Measurements from ENCODE around the gene CASKIN1.

The CASKIN1 gene

DNA sequence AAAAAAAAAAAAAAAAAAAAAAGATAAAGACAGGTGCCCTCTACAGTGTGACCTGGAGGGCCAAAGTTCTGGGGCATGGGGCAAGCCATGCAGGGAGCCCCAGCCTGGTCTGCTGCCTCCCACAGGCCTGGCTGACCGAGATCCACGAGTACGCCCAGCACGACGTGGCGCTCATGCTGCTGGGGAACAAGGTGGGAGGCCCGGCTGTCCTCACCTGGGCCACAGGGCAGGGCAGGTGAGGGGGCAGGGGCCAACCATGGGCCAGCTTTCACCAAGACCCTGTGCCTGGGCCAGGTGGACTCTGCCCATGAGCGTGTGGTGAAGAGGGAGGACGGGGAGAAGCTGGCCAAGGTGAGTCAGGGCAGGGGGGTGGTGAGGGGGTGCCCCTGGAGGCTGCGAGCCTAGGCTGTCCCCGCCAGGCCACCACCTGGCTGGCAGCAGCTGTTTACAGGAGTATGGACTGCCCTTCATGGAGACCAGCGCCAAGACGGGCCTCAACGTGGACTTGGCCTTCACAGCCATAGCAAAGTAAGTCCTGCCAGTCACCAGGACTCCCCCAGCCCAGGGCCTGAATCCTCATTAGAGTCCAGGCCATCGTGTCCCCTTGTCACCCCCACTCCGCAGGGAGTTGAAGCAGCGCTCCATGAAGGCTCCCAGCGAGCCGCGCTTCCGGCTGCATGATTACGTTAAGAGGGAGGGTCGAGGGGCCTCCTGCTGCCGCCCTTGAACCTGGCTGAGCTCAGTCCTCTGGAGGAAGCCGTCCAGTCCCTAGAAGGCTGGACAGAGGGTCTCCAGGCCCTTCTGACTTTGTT, 43.5 kb downstream of the CASKIN1 start:
- no peak for TF ChIP-seq GATA1 (IDR thresholded peaks at IDR 0.05; ENCODE audit: low read depth, low read length)
- TF ChIP-seq POLR2A (IDR thresholded peaks at IDR 0.05; ENCODE audit: low read length) = no peak
- DNase-seq = peak in 1 of 2 experiments; percentile 58

DNA sequence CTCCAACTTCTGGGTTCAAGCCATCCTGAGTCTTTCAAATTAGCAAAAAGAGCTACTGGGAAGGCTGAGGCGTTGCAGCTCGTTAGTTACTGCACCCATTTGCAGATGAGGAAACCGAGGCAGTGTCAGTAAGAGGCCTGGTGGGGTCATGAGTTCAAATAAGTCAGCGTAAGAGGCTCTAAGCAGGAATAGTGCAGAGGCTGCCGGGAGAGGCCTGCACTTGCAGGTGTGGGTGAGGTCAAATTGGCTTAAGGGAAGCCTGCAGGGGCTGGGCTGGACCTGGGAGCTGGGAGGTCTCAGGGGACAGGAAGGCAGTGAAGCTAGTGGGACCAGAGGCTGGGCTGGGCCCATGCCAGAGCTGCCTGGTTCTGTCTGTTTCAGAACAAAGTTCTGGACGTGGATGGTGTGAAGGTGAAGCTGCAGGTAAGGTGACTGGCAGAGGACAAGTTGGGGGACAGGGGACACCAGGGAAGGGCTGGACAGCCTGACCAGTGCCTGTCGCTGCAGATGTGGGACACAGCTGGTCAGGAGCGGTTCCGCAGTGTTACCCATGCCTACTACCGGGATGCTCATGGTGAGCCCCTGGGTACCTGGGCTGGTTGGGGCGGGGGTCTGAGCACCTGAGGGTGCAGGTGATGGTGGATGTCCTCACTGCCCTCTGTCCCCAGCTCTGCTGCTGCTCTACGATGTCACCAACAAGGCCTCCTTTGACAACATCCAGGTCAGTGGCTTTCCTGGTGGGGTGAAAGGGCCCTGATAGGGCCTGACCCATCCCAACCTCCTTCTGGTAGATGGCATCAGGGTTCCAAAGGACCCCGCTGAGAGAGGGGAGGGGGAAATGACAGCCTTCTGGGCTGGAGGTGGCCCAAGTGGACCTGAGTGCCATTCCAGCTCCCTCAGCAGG, 45.0 kb downstream of the CASKIN1 start:
- peak; percentile 36 for TF ChIP-seq POLR2A (IDR thresholded peaks at IDR 0.05; ENCODE audit: low read length)
- TF ChIP-seq GATA1 (IDR thresholded peaks at IDR 0.05; ENCODE audit: low read depth, low read length) = no peak
- no peak for DNase-seq

- TF ChIP-seq GATA1 (IDR thresholded peaks at IDR 0.05; ENCODE audit: low read depth, low read length) = no peak
- no peak for TF ChIP-seq POLR2A (IDR thresholded peaks at IDR 0.05; ENCODE audit: low read length)
- peak in 1 of 2 experiments; percentile 40 for DNase-seq
Observed at GRCh38 chr16:2150418-2151187, 45.8 kb downstream of the CASKIN1 start.

DNA sequence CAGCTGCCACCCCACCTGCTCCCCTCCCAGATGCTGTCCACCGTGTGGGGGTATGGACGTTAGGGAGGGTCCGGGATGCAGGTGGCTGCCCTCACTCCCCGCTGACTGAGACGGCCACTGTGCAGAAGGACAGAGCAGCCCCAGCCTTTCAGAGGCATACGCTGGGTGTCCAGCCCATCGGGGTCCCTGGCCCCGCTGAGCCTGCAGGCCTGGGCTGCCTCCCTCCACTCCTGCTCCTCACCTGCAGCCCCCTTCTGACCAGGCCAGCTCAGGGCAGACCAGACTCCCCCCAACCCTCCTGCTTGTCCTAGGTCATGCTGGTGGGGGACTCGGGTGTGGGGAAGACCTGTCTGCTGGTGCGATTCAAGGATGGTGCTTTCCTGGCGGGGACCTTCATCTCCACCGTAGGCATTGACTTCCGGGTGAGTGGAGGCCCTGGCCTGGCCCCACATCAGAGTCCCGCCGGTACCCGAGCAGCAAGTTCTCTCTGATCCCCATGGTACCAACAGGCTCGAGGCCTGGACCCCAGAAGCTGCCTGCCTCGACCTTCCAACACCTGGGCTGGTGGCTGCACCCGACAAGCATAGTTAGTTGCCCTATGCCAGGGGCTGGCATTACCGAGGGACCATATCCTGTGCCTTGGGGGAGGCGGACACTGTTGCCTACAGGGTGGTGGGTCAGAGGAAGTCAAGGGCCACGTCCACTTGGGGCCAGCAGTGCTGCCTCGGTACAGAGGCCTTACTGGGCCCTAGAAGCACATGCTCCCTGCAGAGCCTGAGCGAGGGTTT, 46.6 kb downstream of the CASKIN1 start:
- TF ChIP-seq POLR2A (IDR thresholded peaks at IDR 0.05; ENCODE audit: low read length) = peak; percentile 19
- TF ChIP-seq GATA1 (IDR thresholded peaks at IDR 0.05; ENCODE audit: low read depth, low read length) = no peak
- DNase-seq = no peak

DNA sequence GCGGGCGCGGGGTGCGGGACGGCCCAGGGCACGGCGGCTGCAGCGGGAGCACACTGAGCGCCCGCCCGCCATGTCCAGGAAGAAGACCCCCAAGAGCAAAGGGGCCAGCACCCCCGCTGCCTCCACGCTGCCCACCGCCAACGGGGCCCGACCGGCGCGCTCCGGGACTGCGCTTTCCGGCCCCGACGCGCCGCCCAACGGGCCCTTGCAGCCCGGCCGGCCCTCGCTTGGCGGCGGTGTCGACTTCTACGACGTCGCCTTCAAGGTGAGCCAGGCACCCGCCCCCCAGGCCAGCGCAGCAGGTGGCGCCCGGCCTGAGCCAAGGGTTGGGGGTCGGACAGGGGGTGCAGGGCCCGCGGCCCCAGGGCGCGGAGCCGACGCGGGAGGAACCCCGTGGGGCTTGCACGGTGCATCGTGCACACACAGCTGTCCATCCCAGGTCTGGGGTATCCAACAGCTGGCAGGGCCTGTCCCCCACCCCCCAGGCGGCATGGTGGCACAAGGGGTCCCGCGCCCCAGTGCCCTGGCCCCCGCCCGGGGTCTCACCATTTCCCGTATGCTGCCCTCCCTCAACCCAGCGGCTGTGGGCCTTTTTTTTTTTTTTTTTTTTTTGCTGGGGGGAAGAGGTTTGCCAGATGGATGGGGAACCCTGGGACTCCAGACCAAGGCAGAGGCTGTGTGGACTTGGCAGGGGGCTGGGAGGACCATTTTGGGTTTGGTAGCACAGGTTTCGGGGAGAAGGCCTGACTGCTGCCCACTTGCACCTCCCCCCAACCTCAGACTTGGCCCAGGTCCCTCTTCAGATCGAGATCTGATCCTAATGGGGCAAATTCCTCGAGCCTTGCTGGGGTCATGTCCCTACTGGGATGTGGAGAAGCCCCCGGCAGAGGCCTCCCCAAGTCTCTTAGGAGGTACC, 47.4 kb downstream of the CASKIN1 start:
- TF ChIP-seq GATA1 (IDR thresholded peaks at IDR 0.05; ENCODE audit: low read depth, low read length) (no peak), POLR2A (IDR thresholded peaks at IDR 0.05; ENCODE audit: low read length) (no peak)
- DNase-seq = peak in 1 of 2 experiments; percentile 38

DNA sequence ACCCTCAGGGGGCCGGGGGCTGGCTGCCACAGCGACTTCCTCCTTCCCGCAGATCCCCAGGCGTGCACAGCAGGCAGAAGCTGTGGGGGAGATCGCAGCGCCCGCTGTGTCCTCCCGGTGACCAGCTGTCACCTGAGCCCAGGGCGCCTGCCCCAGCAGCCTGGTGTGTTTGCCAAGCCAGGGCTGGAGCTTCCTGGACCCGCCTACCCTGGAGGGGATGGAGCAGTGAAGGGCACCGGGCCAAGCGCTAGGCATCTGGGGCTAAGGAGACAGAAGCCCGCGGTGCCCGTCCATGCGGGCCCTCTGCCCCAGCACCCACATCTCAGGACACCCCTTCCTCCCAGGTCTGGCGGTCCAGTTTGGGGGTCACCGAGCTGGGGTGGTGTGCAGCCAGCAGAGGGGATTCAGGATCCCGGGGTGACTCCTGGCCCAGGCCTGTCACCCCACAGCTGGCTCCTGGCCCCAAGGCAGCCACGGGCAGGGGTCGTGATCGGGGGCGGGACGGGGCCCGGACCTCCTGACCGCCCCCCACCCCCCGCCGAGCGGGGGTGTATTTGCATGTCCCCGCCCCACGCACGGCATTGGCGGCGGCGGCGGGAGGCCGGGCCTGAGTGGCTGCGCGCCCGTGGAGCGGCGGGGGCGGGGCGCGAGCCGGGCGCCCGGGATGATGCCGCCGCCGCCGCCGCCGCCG, 48.3 kb downstream of the CASKIN1 start, which contains the start of gene RAB26:
TSS of gene RAB26 (plus strand) at position 645 of the 691 bp plus-strand sequence. CDS start 159 bp downstream, outside the sequence.
- DNase-seq = peak; percentile 42 to 56
- TF ChIP-seq GATA1 (IDR thresholded peaks at IDR 0.05; ENCODE audit: low read depth, low read length) (no peak), POLR2A (IDR thresholded peaks at IDR 0.05; ENCODE audit: low read length) (no peak)

DNA sequence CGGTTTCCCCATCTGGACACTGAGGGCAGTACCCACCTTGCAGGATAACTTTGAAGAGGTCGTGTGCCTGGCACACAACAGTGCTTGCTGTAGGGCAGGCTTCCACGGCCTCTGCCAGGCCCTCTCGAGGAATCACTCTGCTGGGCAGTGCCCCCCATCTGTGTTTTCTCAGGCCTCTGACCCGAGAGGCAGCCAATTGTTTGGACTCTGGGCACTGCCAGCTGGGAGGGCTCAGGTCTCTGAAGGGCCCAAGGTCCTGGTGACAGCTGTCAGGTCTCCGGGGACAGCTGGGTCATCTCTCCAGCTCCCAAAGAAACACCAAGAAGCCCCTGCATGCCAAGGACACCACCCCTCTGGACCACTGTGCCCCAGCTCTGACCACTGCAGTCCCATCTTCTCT, 49.0 kb downstream of the CASKIN1 start:
- DNase-seq = no peak
- TF ChIP-seq GATA1 (IDR thresholded peaks at IDR 0.05; ENCODE audit: low read depth, low read length) = no peak
- TF ChIP-seq POLR2A (IDR thresholded peaks at IDR 0.05; ENCODE audit: low read length) = no peak

- no peak for DNase-seq
Observed at GRCh38 chr16:2145843-2146242, 50.6 kb downstream of the CASKIN1 start.

DNA sequence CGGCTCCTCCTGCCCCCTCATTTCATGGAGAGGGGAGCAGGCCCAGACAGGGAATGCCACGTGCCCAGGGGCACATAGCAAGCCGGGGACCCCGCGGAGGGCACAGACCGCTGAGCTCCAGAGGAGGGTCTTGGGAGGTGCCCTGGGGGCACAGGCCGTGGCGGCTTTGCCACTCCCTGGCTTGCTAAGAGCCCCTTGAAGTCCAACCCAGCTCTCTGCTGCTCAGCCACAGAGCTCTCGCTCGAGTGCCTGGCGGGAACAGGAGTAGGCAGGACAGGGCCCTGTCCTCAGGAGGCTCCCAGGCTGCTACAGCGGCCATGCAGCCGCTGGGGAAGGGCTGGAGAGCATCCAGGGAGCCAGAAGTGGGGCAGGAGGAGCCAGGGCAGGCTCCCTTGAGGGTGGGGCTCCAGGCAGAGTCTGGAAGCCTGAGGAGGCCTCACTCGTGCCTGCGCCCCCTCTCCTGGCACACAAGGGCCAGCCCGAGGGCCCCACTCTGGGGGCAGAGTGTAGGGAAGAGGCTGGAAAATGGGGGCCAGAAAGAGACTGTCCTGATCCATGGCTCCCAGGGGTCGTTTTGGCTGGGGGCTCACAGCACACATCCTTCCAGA, 52.4 kb downstream of the CASKIN1 start:
- TF ChIP-seq GATA1 (IDR thresholded peaks at IDR 0.05; ENCODE audit: low read depth, low read length) (no peak), POLR2A (IDR thresholded peaks at IDR 0.05; ENCODE audit: low read length) (no peak)
- DNase-seq = no peak

More at GRCh38 chr16:2145843-2146242, 50.6 kb downstream of the CASKIN1 start:
- TF ChIP-seq POLR2A (IDR thresholded peaks at IDR 0.05; ENCODE audit: low read length) (no peak), GATA1 (IDR thresholded peaks at IDR 0.05; ENCODE audit: low read depth, low read length) (no peak)

DNA sequence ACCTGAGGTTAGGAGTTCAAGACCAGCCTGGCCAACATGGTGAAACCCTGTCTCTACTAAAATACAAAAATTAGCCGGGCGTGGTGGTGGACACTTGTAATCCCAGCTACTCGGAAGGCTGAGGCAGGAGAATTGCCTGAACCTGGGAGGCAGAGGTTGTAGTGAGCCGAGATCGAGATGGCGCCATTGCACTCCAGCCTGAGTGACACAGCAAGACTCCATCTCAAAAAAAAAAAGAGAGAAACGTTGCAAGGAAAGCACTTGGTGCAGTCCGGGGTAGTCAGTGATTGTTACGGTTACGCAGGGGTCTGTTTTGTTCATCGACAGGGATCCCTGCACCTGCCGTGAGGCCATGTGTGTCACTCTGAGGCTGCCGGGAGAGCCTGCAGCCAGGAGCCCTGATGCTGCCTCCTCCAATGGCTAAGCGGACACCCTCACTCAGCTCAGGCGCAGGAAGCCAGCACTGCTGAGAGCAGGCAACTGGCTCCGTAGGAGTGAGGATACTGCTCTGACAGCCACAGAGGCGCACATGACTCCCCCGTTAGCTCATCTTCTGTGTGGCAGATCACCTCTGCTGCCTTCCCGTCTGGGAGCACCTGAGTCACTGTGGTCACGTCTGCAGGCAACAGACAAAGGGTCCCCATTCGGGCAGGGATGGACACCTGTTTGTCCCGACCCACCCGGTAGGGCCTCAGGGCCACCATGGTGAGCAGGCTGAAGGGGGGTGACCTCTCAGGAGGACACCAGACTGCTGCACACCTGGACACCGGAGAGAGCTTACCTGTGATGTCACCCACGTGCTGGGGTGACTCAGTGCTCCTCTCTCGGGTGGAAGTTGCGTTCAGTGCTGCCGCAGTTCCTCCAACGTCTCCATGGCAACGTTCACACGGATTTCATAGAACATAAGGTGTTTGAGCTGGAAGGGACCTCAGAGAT, 53.2 kb downstream of the CASKIN1 start:
- TF ChIP-seq POLR2A (IDR thresholded peaks at IDR 0.05; ENCODE audit: low read length) (no peak), GATA1 (IDR thresholded peaks at IDR 0.05; ENCODE audit: low read depth, low read length) (no peak)
- DNase-seq = no peak
